GF-D8 (cell line): ENCODE data around the gene KRTAP4-1.
"Not testable (repeated sequence)": the region's sequence is repeated elsewhere in the genome, so short reads cannot be mapped to it uniquely, and the experiment has no call there.

Experiments used
- DNase-seq: peaks from one replicate; lab custom pipeline; 2025; lab: John Stamatoyannopoulos, UW

The KRTAP4-1 gene

GRCh38 chr17:41184480-41184961 is at the start of gene KRTAP4-1:
KRTAP4-1 (minus strand) TSS chr17:41184911; CDS start chr17:41184854, 57 bp downstream.
- no peak for DNase-seq

DNA sequence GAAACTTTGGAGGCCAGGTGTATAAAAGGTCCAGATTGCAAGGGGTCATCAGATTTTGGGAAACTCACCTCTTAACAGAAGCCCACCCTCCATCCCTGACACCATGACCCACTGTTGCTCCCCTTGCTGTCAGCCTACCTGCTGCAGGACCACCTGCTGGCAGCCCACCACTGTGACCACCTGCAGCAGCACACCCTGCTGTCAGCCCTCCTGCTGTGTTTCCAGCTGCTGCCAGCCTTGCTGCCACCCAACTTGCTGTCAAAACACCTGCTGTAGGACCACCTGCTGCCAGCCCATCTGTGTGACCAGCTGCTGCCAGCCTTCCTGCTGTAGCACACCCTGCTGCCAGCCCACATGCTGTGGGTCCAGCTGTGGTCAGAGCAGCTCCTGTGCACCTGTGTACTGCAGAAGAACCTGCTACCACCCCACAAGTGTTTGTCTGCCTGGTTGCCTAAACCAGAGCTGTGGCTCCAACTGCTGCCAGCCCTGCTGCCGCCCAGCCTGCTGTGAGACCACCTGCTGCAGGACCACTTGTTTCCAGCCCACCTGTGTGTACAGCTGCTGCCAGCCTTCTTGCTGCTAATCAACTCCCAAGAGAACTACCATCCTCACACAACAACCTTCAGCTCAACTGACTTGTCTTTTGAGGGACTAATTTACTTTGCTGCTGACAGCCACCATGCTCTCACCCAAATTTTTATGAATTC is 47.8 kb upstream of the KRTAP4-1 start, which contains the start of gene KRTAP9-3:
Gene KRTAP9-3, plus strand, starts transcription at position 51 of the 707 bp plus-strand sequence. Its CDS starts 53 bp downstream, at position 104.
- DNase-seq, result not testable (repeated sequence)

DNA sequence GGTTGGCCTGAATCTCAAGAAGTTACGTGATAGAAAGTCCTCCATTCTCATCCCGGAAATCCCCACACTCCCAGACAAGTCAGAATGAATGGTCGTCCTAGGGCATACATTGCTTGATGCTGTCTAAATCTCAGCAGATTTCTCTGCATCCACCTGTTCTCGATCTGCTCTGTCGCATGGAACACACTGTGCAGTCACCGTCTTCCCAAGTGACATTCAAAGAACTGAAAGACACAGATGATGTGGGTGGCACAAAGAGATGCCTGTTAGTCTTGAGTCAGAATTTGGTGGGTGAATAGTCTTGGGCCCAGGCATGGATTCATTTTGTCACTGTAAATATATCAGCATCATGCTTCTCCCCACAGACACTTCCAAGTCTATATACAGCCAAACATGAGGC is 47.0 kb upstream of the KRTAP4-1 start:
- DNase-seq, result no peak

DNA sequence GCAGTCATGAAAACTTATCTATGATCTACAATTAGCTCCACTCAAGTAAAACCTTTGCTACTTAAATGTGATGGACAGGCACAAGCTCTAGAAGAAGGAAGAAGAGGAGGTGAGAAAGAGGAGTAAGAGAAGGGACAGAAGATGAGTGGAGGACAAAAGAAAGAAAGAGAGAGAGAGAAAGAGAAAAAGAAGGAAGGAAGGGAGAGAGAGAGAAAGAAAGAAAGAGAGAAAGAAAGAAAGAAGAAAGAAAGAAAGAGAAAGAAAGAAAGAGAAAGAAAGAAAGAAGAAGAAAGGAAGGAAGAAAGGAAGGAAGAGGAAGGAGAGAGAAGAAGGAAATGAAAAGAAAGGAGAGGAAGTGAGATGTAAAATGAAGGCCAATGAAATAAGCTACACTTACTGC is 45.4 kb upstream of the KRTAP4-1 start:
- DNase-seq, result no peak

DNA sequence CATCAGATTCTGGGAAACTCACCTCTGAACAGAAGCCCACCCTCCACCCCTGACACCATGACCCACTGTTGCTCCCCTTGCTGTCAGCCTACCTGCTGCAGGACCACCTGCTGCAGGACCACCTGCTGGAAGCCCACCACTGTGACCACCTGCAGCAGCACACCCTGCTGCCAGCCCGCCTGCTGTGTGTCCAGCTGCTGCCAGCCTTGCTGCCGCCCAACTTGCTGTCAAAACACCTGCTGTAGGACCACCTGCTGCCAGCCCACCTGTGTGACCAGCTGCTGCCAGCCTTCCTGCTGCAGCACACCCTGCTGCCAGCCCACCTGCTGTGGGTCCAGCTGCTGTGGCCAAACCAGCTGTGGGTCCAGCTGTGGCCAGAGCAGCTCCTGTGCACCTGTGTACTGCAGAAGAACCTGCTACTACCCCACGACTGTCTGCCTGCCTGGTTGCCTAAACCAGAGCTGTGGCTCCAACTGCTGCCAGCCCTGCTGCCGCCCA is 41.9 kb upstream of the KRTAP4-1 start, which contains the start of gene KRTAP9-2:
Gene KRTAP9-2, plus strand, starts transcription at position 51 of the 498 bp plus-strand sequence. Its CDS starts 7 bp downstream, at position 58.
- DNase-seq, result not testable (repeated sequence)

DNA sequence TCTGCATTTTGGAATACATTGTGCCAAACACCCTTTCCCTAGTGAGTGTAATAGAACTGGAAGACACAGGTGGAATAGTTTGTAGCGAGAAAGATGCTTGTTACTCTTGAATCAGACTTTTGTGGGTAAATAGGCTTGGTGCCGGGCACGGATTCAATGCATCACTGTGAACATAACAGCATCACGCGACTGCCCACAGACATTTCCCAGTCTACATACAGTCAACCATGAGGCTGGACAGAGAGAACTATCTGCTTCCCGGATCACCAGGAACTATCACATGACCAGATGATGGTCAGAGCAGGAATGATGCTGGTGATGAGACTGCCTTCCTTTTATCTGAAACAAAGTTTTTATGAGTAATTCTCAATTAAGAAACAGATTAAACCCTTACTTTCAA is 41.3 kb upstream of the KRTAP4-1 start:
- DNase-seq, result no peak

DNA sequence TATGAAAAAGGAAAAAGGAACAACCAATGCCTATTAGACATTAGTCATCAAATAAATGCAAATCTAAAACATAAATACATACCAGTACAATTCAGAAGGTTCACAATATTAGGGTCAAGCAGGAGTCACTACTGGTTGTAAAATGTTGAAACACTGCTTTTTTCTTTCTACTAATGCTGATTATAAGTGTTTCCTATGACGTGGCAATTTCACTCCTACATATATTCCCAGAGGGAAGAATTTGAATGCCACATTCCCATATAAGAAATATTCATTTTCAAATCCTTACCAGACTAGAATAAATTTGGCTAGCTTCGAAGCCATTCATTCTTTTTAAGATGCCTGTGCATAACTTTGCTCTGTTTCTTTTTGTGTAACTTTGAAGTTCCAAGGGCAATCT is 39.1 kb upstream of the KRTAP4-1 start:
- DNase-seq, result no peak

- DNase-seq, result no peak
Measured at GRCh38 chr17:41215681-41216080, 31.0 kb upstream of the KRTAP4-1 start.

DNA sequence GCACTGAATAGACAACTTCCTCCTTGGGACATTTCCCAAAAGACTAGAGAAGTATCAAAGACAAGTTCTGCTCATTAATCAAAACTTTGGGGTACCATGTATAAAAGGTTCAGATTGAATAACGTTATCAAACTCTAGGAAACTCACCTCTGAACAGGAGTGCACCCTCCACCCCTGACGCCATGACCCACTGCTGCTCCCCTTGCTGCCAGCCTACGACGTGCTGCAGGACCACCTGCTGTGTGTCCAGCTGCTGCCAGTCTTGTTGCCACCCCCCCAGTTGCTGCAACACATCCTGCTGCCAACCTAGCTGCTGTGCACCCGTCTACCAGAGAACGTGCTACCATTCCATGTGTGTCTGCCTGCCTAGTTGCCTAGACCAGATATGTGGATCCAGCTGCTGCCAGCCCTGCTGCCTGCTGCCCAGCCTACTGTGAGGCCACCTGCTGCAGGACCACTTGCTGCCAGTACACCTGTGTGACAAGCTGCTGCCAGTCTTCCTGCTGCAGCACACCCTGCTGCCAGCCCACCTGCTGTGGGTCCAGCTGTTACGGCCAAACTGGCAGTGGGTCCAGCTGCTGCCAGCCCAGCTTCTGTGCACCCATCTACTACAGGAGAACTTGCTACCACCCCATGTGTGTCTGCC is 27.9 kb upstream of the KRTAP4-1 start:
- no peak for DNase-seq

DNA sequence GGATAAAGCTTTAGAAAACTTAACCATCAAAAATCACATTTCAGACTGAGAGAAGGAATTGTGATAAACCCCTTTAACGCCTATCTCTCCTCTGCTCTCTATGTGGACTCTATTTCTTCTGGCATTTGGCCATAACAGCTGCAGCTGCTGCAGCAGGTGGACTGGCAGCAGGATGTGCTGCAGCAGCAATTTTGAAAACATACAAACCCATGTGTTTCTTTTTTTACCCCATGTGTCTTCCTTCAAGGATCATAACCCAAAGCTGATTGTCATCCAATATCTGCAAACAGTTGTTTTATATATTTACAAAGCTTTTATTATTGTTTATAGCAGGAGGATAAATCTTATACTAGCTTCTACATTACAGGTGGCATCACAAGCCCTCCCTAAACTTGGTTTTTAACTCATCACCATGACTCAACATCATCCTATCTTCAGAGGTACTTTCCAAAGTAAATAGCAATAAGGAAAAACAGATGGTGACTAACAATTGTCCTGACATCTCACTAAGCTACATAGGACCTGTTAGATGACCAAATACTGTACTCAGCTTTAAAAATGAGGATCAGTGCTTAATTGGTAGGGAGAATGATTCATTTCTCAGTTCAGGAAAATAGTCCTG is 27.2 kb upstream of the KRTAP4-1 start:
- DNase-seq, result no peak

- no peak for DNase-seq
Measured at GRCh38 chr17:41199421-41200078, 14.8 kb upstream of the KRTAP4-1 start.

- DNase-seq, result no peak
Measured at GRCh38 chr17:41196068-41196467, 11.4 kb upstream of the KRTAP4-1 start.

GRCh38 chr17:41190328-41190727 is 5.6 kb upstream of the KRTAP4-1 start:
- no peak for DNase-seq

DNA sequence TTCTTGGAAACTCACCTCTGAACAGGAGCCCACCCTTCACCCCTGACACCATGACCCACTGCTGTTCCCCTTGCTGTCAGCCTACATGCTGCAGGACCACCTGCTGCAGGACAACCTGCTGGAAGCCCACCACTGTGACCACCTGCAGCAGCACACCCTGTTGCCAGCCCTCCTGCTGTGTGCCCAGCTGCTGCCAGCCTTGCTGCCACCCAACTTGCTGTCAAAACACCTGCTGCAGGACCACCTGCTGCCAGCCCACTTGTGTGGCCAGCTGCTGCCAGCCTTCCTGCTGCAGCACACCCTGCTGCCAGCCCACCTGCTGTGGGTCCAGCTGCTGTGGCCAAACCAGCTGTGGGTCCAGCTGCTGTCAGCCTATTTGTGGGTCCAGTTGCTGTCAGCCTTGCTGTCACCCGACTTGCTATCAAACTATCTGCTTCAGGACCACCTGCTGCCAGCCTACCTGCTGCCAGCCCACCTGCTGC is 5.2 kb upstream of the KRTAP4-1 start, which contains the start of gene KRTAP9-1:
Gene KRTAP9-1, plus strand, starts transcription at position 51 of the 482 bp plus-strand sequence. Its CDS starts 0 bp downstream, at position 51.
- DNase-seq, result not testable (repeated sequence)

DNA sequence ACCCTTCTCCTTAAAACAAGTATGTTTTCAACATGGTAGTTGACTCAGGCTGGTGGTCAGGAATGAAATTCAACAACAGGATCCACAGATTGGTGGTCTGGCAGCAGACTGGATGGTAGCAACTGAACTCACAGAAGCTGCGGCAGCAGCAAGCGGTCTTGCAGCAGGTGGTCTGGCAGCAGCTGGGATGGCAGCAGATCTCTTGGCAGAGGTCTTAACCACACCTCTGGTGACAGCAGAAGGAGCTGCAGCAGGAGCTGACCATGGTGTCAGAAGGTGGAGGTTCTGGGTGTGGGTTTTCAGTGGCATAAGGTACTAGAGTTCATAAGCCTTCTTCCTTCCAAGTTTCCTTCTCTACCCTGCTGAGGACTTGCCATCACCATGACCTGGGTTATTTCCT is 2.2 kb upstream of the KRTAP4-1 start:
- DNase-seq, result no peak

DNA sequence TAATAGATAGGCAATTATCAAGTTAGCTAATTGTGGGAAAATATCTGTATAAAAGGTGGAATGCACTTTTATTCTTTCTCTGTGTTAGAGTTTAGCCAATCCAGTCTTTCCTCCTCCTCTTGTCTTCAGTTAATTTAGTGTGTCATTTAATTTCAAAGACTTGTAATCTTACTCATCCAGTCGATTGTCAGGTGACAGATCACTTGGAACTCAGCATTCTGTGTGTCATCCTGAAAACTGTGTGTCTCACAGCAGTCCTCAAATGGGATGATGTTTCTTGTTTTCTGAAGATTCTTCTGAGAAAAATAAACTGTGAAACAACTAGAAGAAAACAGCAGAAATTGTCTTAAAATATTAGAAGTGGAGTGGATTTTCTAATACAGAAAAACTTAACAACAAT is 290 bp upstream of the KRTAP4-1 start:
- DNase-seq, result no peak

DNA sequence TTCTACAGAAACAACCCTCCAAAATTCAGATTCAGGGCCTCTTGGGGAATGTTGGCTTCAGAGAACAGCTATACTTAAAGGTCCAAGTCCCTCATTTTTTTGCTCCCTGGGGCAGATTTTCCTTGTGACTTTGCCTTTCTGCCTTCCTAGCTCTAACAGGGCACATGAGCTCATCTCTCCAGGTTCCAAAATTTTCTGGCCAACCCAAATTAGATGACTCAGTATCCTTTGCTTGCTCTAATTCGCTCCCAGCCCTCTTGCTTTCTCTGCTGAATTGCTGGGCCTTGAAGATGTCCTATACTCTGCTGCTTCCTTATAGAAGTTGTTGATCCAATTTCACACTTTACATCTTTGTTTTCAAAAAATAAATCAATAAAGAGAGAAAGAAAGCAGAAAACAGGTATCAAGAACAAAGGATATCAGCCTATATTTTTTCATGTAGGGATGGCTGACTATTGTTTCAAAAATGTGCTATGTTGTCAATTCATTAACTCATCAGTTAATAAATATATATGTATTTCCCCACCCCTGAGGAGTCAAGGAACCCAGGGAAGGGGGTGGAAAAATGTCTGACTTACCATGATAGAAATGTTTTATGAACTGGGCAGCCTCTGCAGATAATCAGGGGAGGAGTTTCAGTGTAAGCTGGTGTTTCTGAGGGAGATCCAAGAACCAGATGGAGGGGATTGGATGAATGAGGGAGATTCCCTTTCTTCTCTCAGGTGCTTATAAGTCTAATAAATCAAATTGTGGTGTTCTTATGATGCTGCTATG is 5.7 kb downstream of the KRTAP4-1 start:
- no peak for DNase-seq

- no peak for DNase-seq
Measured at GRCh38 chr17:41178341-41178740, 6.4 kb downstream of the KRTAP4-1 start.

GRCh38 chr17:41177727-41178271 is 6.9 kb downstream of the KRTAP4-1 start, which contains the start of gene KRTAP4-2:
KRTAP4-2 (minus strand) TSS chr17:41178221; CDS start chr17:41178164, 57 bp downstream.
- DNase-seq, result no peak

DNA sequence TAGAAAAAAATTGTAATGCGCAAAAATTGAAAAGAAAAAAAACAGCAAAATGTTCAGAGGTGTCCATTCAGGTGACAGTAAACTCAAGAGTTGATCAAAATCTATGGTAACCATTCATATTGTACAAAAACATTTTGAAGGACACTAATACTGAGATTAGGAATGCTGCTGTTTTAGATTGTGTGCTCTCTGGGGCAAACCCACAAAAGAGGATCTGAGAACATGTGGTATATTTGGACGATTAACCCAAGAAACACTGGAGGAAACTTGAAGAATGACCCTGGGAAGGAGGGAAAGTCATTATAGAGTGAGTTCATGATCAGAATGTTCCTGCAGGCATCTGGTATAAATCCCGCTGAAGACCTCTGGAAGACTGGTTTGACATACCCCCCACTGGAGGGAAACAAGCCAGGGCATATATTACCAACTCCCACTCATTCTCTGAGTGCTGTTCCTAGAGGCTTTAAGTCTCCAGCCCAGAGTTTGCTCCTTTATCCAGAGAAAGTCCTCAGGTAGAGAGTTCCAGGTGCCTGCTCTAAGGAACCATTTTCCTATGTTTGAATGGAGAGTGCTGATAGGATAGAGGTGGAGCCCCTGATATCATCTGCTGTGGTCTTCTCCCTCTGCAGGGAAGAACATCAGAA is 7.8 kb downstream of the KRTAP4-1 start:
- no peak for DNase-seq
